Adrenal gland (tissue), 12 donors: ENCODE data around the gene DMD. TPM values are rescaled to one million over a fixed set of nuclear protein-coding genes. Genes with fewer than 3 reads are reported as not detected.

ENCODE experiments used
- DNase-seq, 7 donors: peaks; one replicate each; pipeline ENCODE4 v3.0.0-alpha.2; 2019 to 2020
- H3K27ac ChIP-seq, 5 donors: fragments of 200-600 bp; sonication (generic) in 4 of 5; 1 replicate in 3 of 5; 2 replicates in 2 of 5; pipeline versions ENCODE4 v1.5.1 to v1.8.0; 2016 to 2020; ENCODE audit warnings: mild to moderate bottlenecking in 1 of 5
- H3K27me3 ChIP-seq: fragments of 200-600 bp; 2 replicates; pipeline ENCODE4 v1.8.0; 2021
- H3K36me3 ChIP-seq, 2 donors: fragments of 200-600 bp; replicated peaks in 1 of 2; 1 replicate in 1 of 2; 2 replicates in 1 of 2; pipeline versions ENCODE4 v1.5.1 to v1.8.0; 2018 to 2022
- H3K4me1 ChIP-seq, 2 donors: fragments of 200-600 bp; replicated peaks in 1 of 2; 1 replicate in 1 of 2; 2 replicates in 1 of 2; pipeline versions ENCODE4 v1.5.1 to v1.8.0; 2018 to 2021
- H3K4me3 ChIP-seq, 4 donors: fragments of 200-600 bp; sonication (generic) in 3 of 4; one replicate each; pipeline ENCODE4 v1.5.1; 2016 to 2018
- H3K9me3 ChIP-seq, 3 donors: fragments of 200-600 bp; sonication (generic) in 1 of 3; replicated peaks in 1 of 3; 1 replicate in 2 of 3; 2 replicates in 1 of 3; pipeline versions ENCODE4 v1.5.1 to v1.8.0; 2016 to 2021
- POLR2A ChIP-seq, 2 donors: fragments of 450-650 bp; IDR thresholded peaks; one replicate each; pipeline ENCODE4 v1.6.1; 2017; ENCODE audit warnings: antibody characterized with exemption in 2 of 2, mild to moderate bottlenecking in 2 of 2, moderate library complexity in 1 of 2
- WGBS, 4 donors: extraction: QIAGEN DNeasy Blood & Tissue Kit in 2 of 4; methylation state at CpG; one replicate each; pipeline versions ENCODE4 v1.1.5 to v1.1.7; 2013 to 2017; 5-methylcytosine and 5-hydroxymethylcytosine counted together
- intact Hi-C, 2 donors: fragments of 100-400 bp; cut with DNase I; formaldehyde crosslinking; loops; one replicate each; pipeline versions ENCODE4 v1.14.1 to v1.15.0; 2022 to 2023
- polyA plus RNA-seq, 3 donors: library from polyadenylated mRNA; stranded (reverse); fragments of 200-250 nt in 2 of 3; fragments of 350-450 nt in 1 of 3; fragmentation: Illumina TruSeq in 1 of 3; extraction: RNeasy Lipid Tissue Mini Kit (QIAGEN cat#74804) in 1 of 3; gene quantifications; one replicate each; pipeline ENCODE4 v1.2.3, GENCODE V29; 2013 to 2014
- total RNA-seq, 9 donors: library from RNA; depleted of rRNA in 4 of 9; stranded (reverse); fragments of >200 nt in 4 of 9; fragments of 120-200 nt in 1 of 9; fragmentation: NEBNext Ultra II Directional in 1 of 9; extraction: Animal tissue kit (Norgen Biotek cat#: 25700) in 1 of 9; gene quantifications; one replicate each; pipeline versions ENCODE4 v1.1.0 to v1.2.4, GENCODE V29; 2013 to 2023
- TF ChIP-seq, protein P1 (sequence below), 6 experiments: fragments of 450-650 bp in 4 of 6; fragments of 200-600 bp in 2 of 6; sonication (generic) in 1 of 6; IDR thresholded peaks; 1 replicate in 5 of 6; 2 replicates in 1 of 6; pipeline versions ENCODE4 v1.5.1 to v1.8.0; 2016 to 2021; ENCODE audit warnings: antibody characterized with exemption in 6 of 6, mild to moderate bottlenecking in 2 of 6, moderate library complexity in 1 of 6
- donor health status: healthy with polysubstance abuse.
- donor health status: Bipolar disorder and iron deficiency.
- donor health status: DM: yes; HTN: yes; CAD: no.
- donor health status: DM: no; HTN: no; CAD: no.
- donor health status: DM: no; HTN: no; CAD: no.
- donor health status: DM: yes; HTN: yes; CAD: no.

The DMD gene
- total and polyA plus RNA-seq, 12 donors: 14.6 to 89.7 (median 36.2) TPM

- no peaks in the 10 kb centered on the region for H3K9me3 ChIP-seq
- H3K27me3 ChIP-seq: no peaks in the 10 kb centered on the region
- DNase-seq: no peak
- H3K4me3 ChIP-seq: no peak overlapping the region
- 33 to 54% (median 49%) methylated on average over 2 of the region's 2 CpGs for WGBS, 4 donors
- no peak overlapping the region for H3K27ac ChIP-seq
- no peaks in the 10 kb centered on the region for H3K4me1 ChIP-seq
- intact Hi-C loops: no loop called here
- no peaks in the 10 kb centered on the region for H3K36me3 ChIP-seq
- no peak for TF ChIP-seq POLR2A (IDR thresholded peaks at IDR 0.05)
- TF ChIP-seq, protein P1, sequence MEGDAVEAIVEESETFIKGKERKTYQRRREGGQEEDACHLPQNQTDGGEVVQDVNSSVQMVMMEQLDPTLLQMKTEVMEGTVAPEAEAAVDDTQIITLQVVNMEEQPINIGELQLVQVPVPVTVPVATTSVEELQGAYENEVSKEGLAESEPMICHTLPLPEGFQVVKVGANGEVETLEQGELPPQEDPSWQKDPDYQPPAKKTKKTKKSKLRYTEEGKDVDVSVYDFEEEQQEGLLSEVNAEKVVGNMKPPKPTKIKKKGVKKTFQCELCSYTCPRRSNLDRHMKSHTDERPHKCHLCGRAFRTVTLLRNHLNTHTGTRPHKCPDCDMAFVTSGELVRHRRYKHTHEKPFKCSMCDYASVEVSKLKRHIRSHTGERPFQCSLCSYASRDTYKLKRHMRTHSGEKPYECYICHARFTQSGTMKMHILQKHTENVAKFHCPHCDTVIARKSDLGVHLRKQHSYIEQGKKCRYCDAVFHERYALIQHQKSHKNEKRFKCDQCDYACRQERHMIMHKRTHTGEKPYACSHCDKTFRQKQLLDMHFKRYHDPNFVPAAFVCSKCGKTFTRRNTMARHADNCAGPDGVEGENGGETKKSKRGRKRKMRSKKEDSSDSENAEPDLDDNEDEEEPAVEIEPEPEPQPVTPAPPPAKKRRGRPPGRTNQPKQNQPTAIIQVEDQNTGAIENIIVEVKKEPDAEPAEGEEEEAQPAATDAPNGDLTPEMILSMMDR (IDR thresholded peaks at IDR 0.05): no peak
Observed at GRCh38 chrX:31376408-31377022, 1834.8 kb downstream of the DMD start.

- Histone ChIP-seq H3K36me3 (no peaks in the 10 kb centered on the region), H3K4me3 (no peak overlapping the region), H3K27me3 (no peaks in the 10 kb centered on the region), H3K9me3 (no peaks in the 10 kb centered on the region), H3K4me1 (no peaks in the 10 kb centered on the region), H3K27ac (no peak overlapping the region)
- TF ChIP-seq POLR2A (IDR thresholded peaks at IDR 0.05): no peak
- TF ChIP-seq, protein P1 (IDR thresholded peaks at IDR 0.05): no peak
- DNase-seq: no peak
- intact Hi-C loops: no loop called here
- WGBS, 4 donors: 61 to 84% (median 73%) methylated on average over 4 of the region's 4 CpGs
Observed at GRCh38 chrX:31374786-31375185, 1836.6 kb downstream of the DMD start.

- TF ChIP-seq, protein P1 (IDR thresholded peaks at IDR 0.05): no peak
- no peak for TF ChIP-seq POLR2A (IDR thresholded peaks at IDR 0.05)
Observed at GRCh38 chrX:31371956-31372355, 1839.4 kb downstream of the DMD start.

GRCh38 chrX:31367816-31368215 is 1843.5 kb downstream of the DMD start:
- WGBS, 4 donors: 53 to 90% (median 73%) methylated on average over 2 to 3 of the region's 3 CpGs
- peaks cover 3% of the 10 kb centered on the region for H3K27me3 ChIP-seq
- intact Hi-C loops: no loop called here
- no peak overlapping the region for H3K4me3 ChIP-seq
- no peak overlapping the region for H3K27ac ChIP-seq
- no peaks in the 10 kb centered on the region for H3K9me3 ChIP-seq
- no peak for DNase-seq
- H3K4me1 ChIP-seq: no peaks in the 10 kb centered on the region
- no peak for TF ChIP-seq POLR2A (IDR thresholded peaks at IDR 0.05)
- TF ChIP-seq, protein P1 (IDR thresholded peaks at IDR 0.05): no peak
- no peaks in the 10 kb centered on the region for H3K36me3 ChIP-seq

More at GRCh38 chrX:31371956-31372355, 1839.4 kb downstream of the DMD start:
- no peaks in the 10 kb centered on the region for H3K4me1 ChIP-seq
- intact Hi-C loops: no loop called here
- H3K36me3 ChIP-seq: no peaks in the 10 kb centered on the region
- H3K27ac ChIP-seq: no peak overlapping the region
- DNase-seq: no peak
- no peaks in the 10 kb centered on the region for H3K27me3 ChIP-seq
- no peak overlapping the region for H3K4me3 ChIP-seq
- no peaks in the 10 kb centered on the region for H3K9me3 ChIP-seq
- WGBS, 4 donors: 72 to 92% (median 81%) methylated on average over 5 of the region's 5 CpGs
